ENCODE results near the gene SDK2. TPM values are rescaled to one million over a fixed set of nuclear protein-coding genes. Genes with fewer than 3 reads are reported as not detected.

SDK2 gene
- polyA plus RNA-seq, 2 of the 4 experiments (the other 2 are of a cell fraction) = 0.36 to 0.57 TPM

DNA sequence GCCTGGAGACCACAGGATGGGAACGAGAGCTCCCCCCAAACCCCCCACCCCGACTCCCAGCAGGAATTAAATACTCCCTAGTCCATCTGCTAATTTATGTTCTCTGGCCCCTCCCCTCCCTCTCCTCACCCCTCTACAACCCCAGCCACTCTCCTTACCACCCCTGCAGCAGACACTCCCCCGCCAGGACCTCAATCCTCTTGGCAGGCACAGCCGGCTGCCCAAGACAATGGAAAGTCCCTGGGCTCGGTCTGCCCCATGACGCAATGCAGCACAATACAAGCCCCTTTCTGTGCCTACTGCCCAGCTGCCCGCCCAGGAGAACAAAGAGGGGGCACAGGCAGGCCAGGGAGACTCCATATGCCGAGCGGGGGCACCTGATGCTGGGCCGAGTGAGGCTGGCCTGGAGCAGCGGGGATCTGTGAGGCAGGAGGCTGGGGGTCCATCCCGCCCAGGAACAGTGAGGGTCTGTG is 302.2 kb downstream of the SDK2 start (continued):
- no peak for TF ChIP-seq RNF2 (IDR thresholded peaks at IDR 0.05; ENCODE audit: borderline replicate concordance, low read depth)
- TF ChIP-seq CHD4 (IDR thresholded peaks at IDR 0.05; ENCODE audit: borderline replicate concordance) = no peak
- peak; percentile 91; the same call in 1 of the 2 replicates for TF ChIP-seq HOXB13 (CRISPR knock-in tag; IDR thresholded peaks at IDR 0.05; ENCODE audit: low read depth)
- TF ChIP-seq ESRRA (IDR thresholded peaks at IDR 0.05; ENCODE audit: borderline replicate concordance, low read length) = no peak

GRCh38 chr17:73341350-73342049 is 302.7 kb downstream of the SDK2 start:
- Histone ChIP-seq H3K4me1 (peaks cover 55% of the 10 kb centered on the region), H3K4me2 (peak overlapping the region; percentile 74), H3K27ac (peak overlapping the region; percentile 86 to 93), H3K4me3 (no peak overlapping the region), H3K9me3 (no peaks in the 10 kb centered on the region)
- FAIRE-seq (no peak), DNase-seq (ENCODE audit: low read depth in 1 of 2, low spot score in 1 of 2) (no peak), ATAC-seq (peak; percentile 9 to 44; a peak in 5 of 6 replicates)
- POLR2A ChIA-PET = interaction anchor here (0.6 to 2.7 kb wide), 5 partner anchors 29 to 749 kb away, joined by 4 to 28 read pairs (median 5); partner anchors contain the start of gene CDC42EP4
- CTCF ChIA-PET = interaction anchor here (0.7 to 9.5 kb wide), 13 partner anchors 10 to 93 kb away, joined by 3 to 128 read pairs (median 4); partner anchors contain the start of gene CDC42EP4
- TF ChIP-seq TFCP2L1 (CRISPR knock-in tag; IDR thresholded peaks at IDR 0.05) (no peak), FOSB (CRISPR knock-in tag; IDR thresholded peaks at IDR 0.05) (0 out of 2 replicates have a peak, but pooled peaks have one; percentile 51), MAFK (IDR thresholded peaks at IDR 0.05; ENCODE audit: partially characterized antibody) (peak; percentile 6), ESRRA (IDR thresholded peaks at IDR 0.05; ENCODE audit: borderline replicate concordance, low read length) (no peak), HOXA7 (CRISPR knock-in tag; IDR thresholded peaks at IDR 0.05) (peak; percentile 14; the same call in 1 of the 2 replicates), CHD2 (IDR thresholded peaks at IDR 0.05; ENCODE audit: low read length, partially characterized antibody) (no peak), E2F6 (IDR thresholded peaks at IDR 0.05; ENCODE audit: borderline replicate concordance, low read depth) (no peak)
- TF ChIP-seq, protein P1, sequence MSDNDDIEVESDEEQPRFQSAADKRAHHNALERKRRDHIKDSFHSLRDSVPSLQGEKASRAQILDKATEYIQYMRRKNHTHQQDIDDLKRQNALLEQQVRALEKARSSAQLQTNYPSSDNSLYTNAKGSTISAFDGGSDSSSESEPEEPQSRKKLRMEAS (IDR thresholded peaks at IDR 0.05) = 0 out of 2 replicates have a peak, but pooled peaks have one; percentile 3
- WGBS (ENCODE audit: missing lambda C conversion rate) = 39% methylated on average over 15 of the region's 15 CpGs

- H3K9me3 ChIP-seq = no peaks in the 10 kb centered on the region
- H3K4me3 ChIP-seq = no peak overlapping the region
- DNase-seq (ENCODE audit: low read depth in 1 of 2, low spot score in 1 of 2) = peak; percentile 96 to 99
- POLR2A ChIA-PET = interaction anchor here (0.7 kb wide), 1 partner anchor 29 kb away, joined by 5 read pairs; no protein-coding TSS in a partner anchor
- FAIRE-seq = peak; percentile 99
- peak overlapping the region; percentile 36 for H3K4me2 ChIP-seq
- ATAC-seq = peak; percentile 83 to 86
- peaks cover 64% of the 10 kb centered on the region for H3K4me1 ChIP-seq
- H3K27ac ChIP-seq = peak overlapping the region; percentile 86 to 93
- CTCF ChIA-PET = interaction anchor here (0.6 to 9.5 kb wide), 13 partner anchors 9 to 102 kb away, joined by 3 to 128 read pairs (median 3); partner anchors contain the start of gene CDC42EP4
- 4% methylated on average over 7 of the region's 7 CpGs for WGBS (ENCODE audit: missing lambda C conversion rate)
- TF ChIP-seq ZSCAN20 (CRISPR knock-in tag; IDR thresholded peaks at IDR 0.05) (no peak), MAFK (IDR thresholded peaks at IDR 0.05; ENCODE audit: partially characterized antibody) (no peak), CEBPB (IDR thresholded peaks at IDR 0.05) (peak; percentile 97 to 100), SMC3 (IDR thresholded peaks at IDR 0.05) (no peak), FOXS1 (CRISPR knock-in tag; IDR thresholded peaks at IDR 0.05) (no peak), ZNF302 (CRISPR knock-in tag; IDR thresholded peaks at IDR 0.05) (no peak), JUNB (IDR thresholded peaks at IDR 0.05) (peak; percentile 64), TP53 (CRISPR knock-in tag; IDR thresholded peaks at IDR 0.05) (no peak), TFCP2L1 (CRISPR knock-in tag; IDR thresholded peaks at IDR 0.05) (no peak), E2F6 (IDR thresholded peaks at IDR 0.05; ENCODE audit: borderline replicate concordance, low read depth) (no peak), HMGXB4 (CRISPR knock-in tag; IDR thresholded peaks at IDR 0.05; ENCODE audit: borderline replicate concordance) (no peak), ZFP36 (IDR thresholded peaks at IDR 0.05; ENCODE audit: borderline replicate concordance, partially characterized antibody) (no peak), RARB (CRISPR knock-in tag; IDR thresholded peaks at IDR 0.05) (no peak; the same call in 1 of the 2 replicates), RCOR1 (IDR thresholded peaks at IDR 0.05; ENCODE audit: low read depth, low read length) (no peak), HOXB13 (CRISPR knock-in tag; IDR thresholded peaks at IDR 0.05; ENCODE audit: low read depth) (no peak), POLR2A (IDR thresholded peaks at IDR 0.05; ENCODE audit: low read length) (no peak), FOSL2 (IDR thresholded peaks at IDR 0.05) (peak; percentile 86), FOSL2 (CRISPR knock-in tag; IDR thresholded peaks at IDR 0.05) (peak; percentile 97), MAZ (IDR thresholded peaks at IDR 0.05; ENCODE audit: borderline replicate concordance, low read depth, low read length) (no peak)
- TF ChIP-seq, protein P2, sequence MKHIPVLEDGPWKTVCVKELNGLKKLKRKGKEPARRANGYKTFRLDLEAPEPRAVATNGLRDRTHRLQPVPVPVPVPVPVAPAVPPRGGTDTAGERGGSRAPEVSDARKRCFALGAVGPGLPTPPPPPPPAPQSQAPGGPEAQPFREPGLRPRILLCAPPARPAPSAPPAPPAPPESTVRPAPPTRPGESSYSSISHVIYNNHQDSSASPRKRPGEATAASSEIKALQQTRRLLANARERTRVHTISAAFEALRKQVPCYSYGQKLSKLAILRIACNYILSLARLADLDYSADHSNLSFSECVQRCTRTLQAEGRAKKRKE (CRISPR knock-in tag; IDR thresholded peaks at IDR 0.05; ENCODE audit: low read depth) = no peak
- TF ChIP-seq, protein P3, sequence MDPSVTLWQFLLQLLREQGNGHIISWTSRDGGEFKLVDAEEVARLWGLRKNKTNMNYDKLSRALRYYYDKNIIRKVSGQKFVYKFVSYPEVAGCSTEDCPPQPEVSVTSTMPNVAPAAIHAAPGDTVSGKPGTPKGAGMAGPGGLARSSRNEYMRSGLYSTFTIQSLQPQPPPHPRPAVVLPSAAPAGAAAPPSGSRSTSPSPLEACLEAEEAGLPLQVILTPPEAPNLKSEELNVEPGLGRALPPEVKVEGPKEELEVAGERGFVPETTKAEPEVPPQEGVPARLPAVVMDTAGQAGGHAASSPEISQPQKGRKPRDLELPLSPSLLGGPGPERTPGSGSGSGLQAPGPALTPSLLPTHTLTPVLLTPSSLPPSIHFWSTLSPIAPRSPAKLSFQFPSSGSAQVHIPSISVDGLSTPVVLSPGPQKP (IDR thresholded peaks at IDR 0.05; ENCODE audit: low read depth, low read length) = no peak
Measured at GRCh38 chr17:73340093-73340596, 304.1 kb downstream of the SDK2 start.

Data from A549 (cell line).